HFF-Myc (cell line): ENCODE measurements around the gene ABITRAM.
"Not testable (repeated sequence)": the region's sequence is repeated elsewhere in the genome, so short reads cannot be mapped to it uniquely, and the experiment has no call there.

Experiments used
- DNase-seq: peaks from one replicate; pipeline ENCODE4 v3.0.0-alpha.2; 2011; ENCODE audit warnings: low read depth; ENCODE audit errors: extremely low read depth
- H3K4me3 ChIP-seq: replicated peaks from 2 replicates; pipeline ENCODE4 v1.5.1; 2011; ENCODE audit warnings: low read depth, mild to moderate bottlenecking, control low read depth, low read length
- CTCF ChIP-seq: IDR thresholded peaks from 2 replicates; pipeline ENCODE4 v1.5.1; 2012; ENCODE audit warnings: mild to moderate bottlenecking, low read depth, low read length, control low read depth; ENCODE audit errors: missing control alignments

Gene ABITRAM

GRCh38 chr9:108897324-108898096 is 36.7 kb upstream of the ABITRAM start:
- H3K4me3 ChIP-seq: no peak overlapping the region
- TF ChIP-seq CTCF: no peak
- DNase-seq: no peak

GRCh38 chr9:108899023-108899695 is 35.0 kb upstream of the ABITRAM start:
- DNase-seq, H3K4me3 ChIP-seq: not testable (repeated sequence)

- no peak for DNase-seq
- no peak for TF ChIP-seq CTCF
- H3K4me3 ChIP-seq: no peak overlapping the region
Measured at GRCh38 chr9:108900176-108900575, 34.0 kb upstream of the ABITRAM start.

GRCh38 chr9:108903420-108904103 is 30.6 kb upstream of the ABITRAM start:
- no peak for TF ChIP-seq CTCF
- DNase-seq: no peak

GRCh38 chr9:108904161-108904560 is 30.0 kb upstream of the ABITRAM start:
- TF ChIP-seq CTCF: no peak
- no peak overlapping the region for H3K4me3 ChIP-seq
- DNase-seq: no peak

More at GRCh38 chr9:108903420-108904103, 30.6 kb upstream of the ABITRAM start:
- H3K4me3 ChIP-seq: no peak overlapping the region

GRCh38 chr9:108905494-108905893 is 28.7 kb upstream of the ABITRAM start:
- no peak for DNase-seq
- no peak for TF ChIP-seq CTCF
- no peak overlapping the region for H3K4me3 ChIP-seq

- no peak overlapping the region for H3K4me3 ChIP-seq
- no peak for DNase-seq
- TF ChIP-seq CTCF: no peak
Measured at GRCh38 chr9:108910402-108910801, 23.8 kb upstream of the ABITRAM start.
